HCT116 (cell line): Measurements from ENCODE around the gene THRB. TPM values are rescaled to one million over a fixed set of nuclear protein-coding genes. Genes with fewer than 3 reads are reported as not detected.

Source experiments
- ATAC-seq: fragments of 200-7000 bp; cut with Tn5 transposase; 2 replicates; pipeline ENCODE4 v1.9.1; 2020; ENCODE audit warnings: mild to moderate bottlenecking, moderate library complexity
- BruUV-seq: library from RNA; stranded (reverse); fragments of 400-500 nt; replicated peaks from 2 replicates; lab custom pipeline; 2021; lab: Mats Ljungman, UMichigan
- CTCF ChIA-PET: fragments of 300-600 bp; sonication (Branson Sonifier 250); formaldehyde crosslinking; loops from one replicate; lab custom pipeline; 2021; ENCODE audit warnings: antibody characterized with exemption; lab: Charles Lee
- POLR2A ChIA-PET: fragments of 300-600, 350-600 bp; sonication (Branson Sonifier 250); formaldehyde crosslinking; loops from one replicate; lab custom pipeline; 2021; ENCODE audit warnings: antibody characterized with exemption; lab: Charles Lee
- RAD21 ChIA-PET, 2 experiments: fragments of 300-600 bp; sonication (Branson Sonifier 250); formaldehyde crosslinking; loops; one replicate each; lab custom pipeline; 2023; ENCODE audit warnings: low total read pairs in 2 of 2; ENCODE audit not compliant: uncharacterized antibody in 2 of 2, unreplicated experiment in 2 of 2, low non-redundant PET in 1 of 2; lab: Charles Lee
- DNase-seq: peaks from one replicate; pipeline ENCODE4 v3.0.0-alpha.2; 2010; ENCODE audit warnings: low read depth, low spot score
- H2AFZ ChIP-seq: fragments of 200-600 bp; shearing (Covaris generic), sonication (generic); 2 replicates; pipeline ENCODE4 v1.6.1; 2017; ENCODE audit warnings: low read depth, mixed run types, mixed read lengths, antibody characterized with exemption, low read length; ENCODE audit not compliant: poor library complexity, severe bottlenecking
- H3K27ac ChIP-seq: 2 replicates; pipeline ENCODE4 v1.5.1; 2012; ENCODE audit warnings: low read depth, low read length
- H3K27me3 ChIP-seq: fragments of 200-600 bp; sonication (generic); 2 replicates; pipeline ENCODE4 v1.6.1; 2016; ENCODE audit warnings: mixed run types, low read length, mixed read lengths; ENCODE audit not compliant: insufficient read depth
- H3K36me3 ChIP-seq, 2 experiments: fragments of 200-500 bp in 1 of 2; fragments of 200-600 bp in 1 of 2; sonication (Bioruptor generic) in 1 of 2; sonication (generic) in 1 of 2; 2 replicates each; pipeline versions ENCODE4 v1.5.1 to v1.6.1; 2014 to 2016; ENCODE audit warnings: low read length in 2 of 2, inconsistent platforms in 1 of 2, mixed read lengths in 1 of 2, mixed run types in 1 of 2; ENCODE audit not compliant: insufficient read depth in 2 of 2, control insufficient read depth in 1 of 2
- H3K4me1 ChIP-seq, 2 experiments: fragments of 200-600 bp in 1 of 2; sonication (generic) in 1 of 2; 2 replicates each; pipeline versions ENCODE4 v1.5.1 to v1.6.1; 2012 to 2017; ENCODE audit warnings: low read length in 2 of 2, inconsistent platforms in 1 of 2, mild to moderate bottlenecking in 1 of 2, mixed read lengths in 1 of 2, mixed run types in 1 of 2, moderate library complexity in 1 of 2; ENCODE audit not compliant: insufficient read depth in 2 of 2, control insufficient read depth in 1 of 2
- H3K4me2 ChIP-seq: fragments of 200-600 bp; sonication (generic); 2 replicates; pipeline ENCODE4 v1.6.1; 2017; ENCODE audit warnings: mixed run types, low read length, mixed read lengths
- H3K4me3 ChIP-seq, 2 experiments: fragments of 200-600 bp in 1 of 2; sonication (generic) in 1 of 2; replicated peaks in 1 of 2; 2 replicates each; pipeline ENCODE4 v1.5.1; 2011 to 2016; ENCODE audit warnings: low read length in 2 of 2, control low read depth in 1 of 2, low read depth in 1 of 2, mild to moderate bottlenecking in 1 of 2, mixed read lengths in 1 of 2, mixed run types in 1 of 2
- H3K79me2 ChIP-seq: fragments of 200-600 bp; sonication (generic); 2 replicates; pipeline ENCODE4 v1.6.1; 2017; ENCODE audit warnings: mild to moderate bottlenecking, mixed run types, low read length, moderate library complexity, mixed read lengths; ENCODE audit not compliant: insufficient read depth
- H3K9ac ChIP-seq: fragments of 200-600 bp; sonication (generic); 2 replicates; pipeline ENCODE4 v1.6.1; 2016; ENCODE audit warnings: low read length, mixed read lengths
- H3K9me2 ChIP-seq: fragments of 200-600 bp; sonication (generic), shearing (Covaris generic); 2 replicates; pipeline ENCODE4 v1.6.1; 2017; ENCODE audit warnings: mixed run types, mild to moderate bottlenecking, moderate library complexity; ENCODE audit not compliant: insufficient read depth
- H3K9me3 ChIP-seq, 2 experiments: fragments of 200-500 bp in 1 of 2; fragments of 200-600 bp in 1 of 2; sonication (Bioruptor generic) in 1 of 2; sonication (generic) in 1 of 2; 2 replicates each; pipeline ENCODE4 v1.6.1; 2014 to 2017; ENCODE audit warnings: low read length in 2 of 2, mixed read lengths in 2 of 2, inconsistent platforms in 1 of 2, low read depth in 1 of 2, mild to moderate bottlenecking in 1 of 2, mixed run types in 1 of 2, moderate library complexity in 1 of 2; ENCODE audit not compliant: control insufficient read depth in 1 of 2, insufficient read depth in 1 of 2
- H4K20me1 ChIP-seq: fragments of 200-600 bp; sonication (generic), shearing (Covaris generic); 2 replicates; pipeline ENCODE4 v1.6.1; 2017; ENCODE audit warnings: mixed run types, mild to moderate bottlenecking, moderate library complexity; ENCODE audit not compliant: insufficient read depth
- EGR1 ChIP-seq: IDR thresholded peaks from 2 replicates; pipeline ENCODE4 v1.6.1; 2012; ENCODE audit warnings: low read depth
- ELF1 ChIP-seq: IDR thresholded peaks from 2 replicates; pipeline ENCODE4 v1.6.1; 2012; ENCODE audit warnings: low read depth, borderline replicate concordance
- JUND ChIP-seq: IDR thresholded peaks from 2 replicates; pipeline ENCODE4 v1.6.1; 2012
- POLR2AphosphoS5 ChIP-seq: IDR thresholded peaks from 2 replicates; pipeline ENCODE4 v1.6.1; 2011; ENCODE audit warnings: mild to moderate bottlenecking, low read depth, low read length, moderate library complexity
- SP1 ChIP-seq: IDR thresholded peaks from 2 replicates; pipeline ENCODE4 v1.6.1; 2012; ENCODE audit warnings: low read depth
- SRF ChIP-seq: IDR thresholded peaks from 2 replicates; pipeline ENCODE4 v1.6.1; 2012; ENCODE audit warnings: low read depth
- TCF7L2 ChIP-seq: IDR thresholded peaks from 2 replicates; pipeline ENCODE4 v1.7.0; 2011; ENCODE audit warnings: borderline replicate concordance, inconsistent platforms; ENCODE audit not compliant: insufficient read depth, insufficient read length; ENCODE audit errors: extremely low read depth
- intact Hi-C: fragments of 100-400 bp; cut with micrococcal nuclease; formaldehyde crosslinking; loops from 2 replicates; pipeline ENCODE4 v1.10.0; 2022
- total RNA-seq: library from RNA; stranded (reverse); gene quantifications from one replicate; pipeline ENCODE4 v1.2.1, GENCODE V29; 2021; ENCODE audit not compliant: unreplicated experiment
- TF ChIP-seq, protein P1 (sequence below): IDR thresholded peaks from 2 replicates; pipeline ENCODE4 v1.6.1; 2012; ENCODE audit warnings: low read depth

THRB gene
- total RNA-seq, 1 experiment from 2014 or later = 2.5 TPM

DNA sequence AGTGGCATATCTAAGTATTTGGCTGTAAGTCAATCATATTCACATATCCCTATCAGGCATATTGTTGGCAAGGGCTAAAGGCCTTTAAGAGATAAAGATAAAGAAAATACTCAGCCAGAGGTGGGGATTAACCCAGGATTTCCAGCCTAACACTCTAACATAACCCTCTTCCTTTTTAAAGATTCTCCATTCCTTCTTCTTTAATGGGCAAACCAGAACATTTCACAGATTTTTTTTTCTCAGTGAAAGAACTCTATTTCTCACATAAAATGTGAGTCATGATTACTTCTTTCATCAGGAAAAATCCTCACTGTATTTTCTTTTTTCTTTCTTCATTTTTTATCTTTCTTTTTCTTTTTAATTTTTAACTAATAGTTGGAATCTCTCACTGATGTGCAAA is 349.2 kb downstream of the THRB start:
- Histone ChIP-seq H3K9ac (peak overlapping the region; percentile 28; the same call in 1 of the 2 replicates), H2AFZ (peak overlapping the region; percentile 72), H4K20me1 (no peaks in the 10 kb centered on the region), H3K4me3 (peak overlapping the region in 1 of 2 experiments; percentile 30; a peak in 1 of 4 replicates), H3K9me2 (no peaks in the 10 kb centered on the region), H3K27ac (peak overlapping the region; percentile 18; the same call in 1 of the 2 replicates), H3K4me1 (peaks cover 12 to 20% of the 10 kb centered on the region in 2 experiments), H3K79me2 (no peaks in the 10 kb centered on the region), H3K9me3 (no peaks in the 10 kb centered on the region), H3K36me3 (no peaks in the 10 kb centered on the region), H3K4me2 (peak overlapping the region; percentile 69), H3K27me3 (no peaks in the 10 kb centered on the region)
- BruUV-seq = no TSS peak
- ATAC-seq (no peak), DNase-seq (no peak)
- no peak for TF ChIP-seq JUND
- TF ChIP-seq ELF1 = no peak
- no peak for TF ChIP-seq SP1
- TF ChIP-seq, protein P1, sequence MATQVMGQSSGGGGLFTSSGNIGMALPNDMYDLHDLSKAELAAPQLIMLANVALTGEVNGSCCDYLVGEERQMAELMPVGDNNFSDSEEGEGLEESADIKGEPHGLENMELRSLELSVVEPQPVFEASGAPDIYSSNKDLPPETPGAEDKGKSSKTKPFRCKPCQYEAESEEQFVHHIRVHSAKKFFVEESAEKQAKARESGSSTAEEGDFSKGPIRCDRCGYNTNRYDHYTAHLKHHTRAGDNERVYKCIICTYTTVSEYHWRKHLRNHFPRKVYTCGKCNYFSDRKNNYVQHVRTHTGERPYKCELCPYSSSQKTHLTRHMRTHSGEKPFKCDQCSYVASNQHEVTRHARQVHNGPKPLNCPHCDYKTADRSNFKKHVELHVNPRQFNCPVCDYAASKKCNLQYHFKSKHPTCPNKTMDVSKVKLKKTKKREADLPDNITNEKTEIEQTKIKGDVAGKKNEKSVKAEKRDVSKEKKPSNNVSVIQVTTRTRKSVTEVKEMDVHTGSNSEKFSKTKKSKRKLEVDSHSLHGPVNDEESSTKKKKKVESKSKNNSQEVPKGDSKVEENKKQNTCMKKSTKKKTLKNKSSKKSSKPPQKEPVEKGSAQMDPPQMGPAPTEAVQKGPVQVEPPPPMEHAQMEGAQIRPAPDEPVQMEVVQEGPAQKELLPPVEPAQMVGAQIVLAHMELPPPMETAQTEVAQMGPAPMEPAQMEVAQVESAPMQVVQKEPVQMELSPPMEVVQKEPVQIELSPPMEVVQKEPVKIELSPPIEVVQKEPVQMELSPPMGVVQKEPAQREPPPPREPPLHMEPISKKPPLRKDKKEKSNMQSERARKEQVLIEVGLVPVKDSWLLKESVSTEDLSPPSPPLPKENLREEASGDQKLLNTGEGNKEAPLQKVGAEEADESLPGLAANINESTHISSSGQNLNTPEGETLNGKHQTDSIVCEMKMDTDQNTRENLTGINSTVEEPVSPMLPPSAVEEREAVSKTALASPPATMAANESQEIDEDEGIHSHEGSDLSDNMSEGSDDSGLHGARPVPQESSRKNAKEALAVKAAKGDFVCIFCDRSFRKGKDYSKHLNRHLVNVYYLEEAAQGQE = no peak
- no peak for TF ChIP-seq POLR2AphosphoS5
- no peak for TF ChIP-seq SRF
- no peak for TF ChIP-seq EGR1
- no peak for TF ChIP-seq TCF7L2
- ChIA-PET RAD21 (no interaction called here), CTCF (no interaction called here), POLR2A (no interaction called here)
- intact Hi-C loops = loop anchor here (5.0 kb wide), 1 partner anchor 148 kb away; no protein-coding TSS in a partner anchor
